Left ventricle myocardium inferior (tissue), 1 donor: ENCODE measurements around the gene OR5J2. TPM values are rescaled to one million over a fixed set of nuclear protein-coding genes. Genes with fewer than 3 reads are reported as not detected.
"Not testable (repeated sequence)": the region's sequence is repeated elsewhere in the genome, so short reads cannot be mapped to it uniquely, and the experiment has no call there.

Source experiments
- DNase-seq: peaks from one replicate; pipeline ENCODE4 v3.0.0-alpha.2; 2020
- H3K27ac ChIP-seq: fragments of 200-600 bp; replicated peaks from 2 replicates; pipeline ENCODE4 v1.8.0; 2021
- H3K27me3 ChIP-seq: fragments of 200-600 bp; 2 replicates; pipeline ENCODE4 v1.8.0; 2021; ENCODE audit warnings: low read depth
- H3K36me3 ChIP-seq: fragments of 200-600 bp; 2 replicates; pipeline ENCODE4 v1.8.0; 2021
- H3K4me1 ChIP-seq: fragments of 200-600 bp; 2 replicates; pipeline ENCODE4 v1.8.0; 2021
- H3K4me3 ChIP-seq: fragments of 200-600 bp; 2 replicates; pipeline ENCODE4 v1.8.0; 2021; ENCODE audit warnings: mild to moderate bottlenecking, moderate library complexity
- H3K9me3 ChIP-seq: fragments of 200-600 bp; replicated peaks from 2 replicates; pipeline ENCODE4 v1.8.0; 2021
- intact Hi-C: fragments of 100-400 bp; cut with micrococcal nuclease; formaldehyde crosslinking; loops from one replicate; pipeline ENCODE4 v1.11.0; 2022
- total RNA-seq: library from RNA; stranded (reverse); fragmentation: NEBNext Ultra II Directional; extraction: Animal tissue kit (Norgen Biotek cat#: 25700); gene quantifications from one replicate; pipeline ENCODE4 v1.2.1, GENCODE V29; 2021
- TF ChIP-seq, protein P1 (sequence below): fragments of 200-600 bp; IDR thresholded peaks from 2 replicates; pipeline ENCODE4 v1.8.0; 2021; ENCODE audit warnings: antibody characterized with exemption, mild to moderate bottlenecking, borderline replicate concordance
- donor health status: DM: no; HTN: yes; CAD: no; lungs with severe emphysema.

OR5J2 gene
- total RNA-seq, 1 donor from 2014 or later: not detected

DNA sequence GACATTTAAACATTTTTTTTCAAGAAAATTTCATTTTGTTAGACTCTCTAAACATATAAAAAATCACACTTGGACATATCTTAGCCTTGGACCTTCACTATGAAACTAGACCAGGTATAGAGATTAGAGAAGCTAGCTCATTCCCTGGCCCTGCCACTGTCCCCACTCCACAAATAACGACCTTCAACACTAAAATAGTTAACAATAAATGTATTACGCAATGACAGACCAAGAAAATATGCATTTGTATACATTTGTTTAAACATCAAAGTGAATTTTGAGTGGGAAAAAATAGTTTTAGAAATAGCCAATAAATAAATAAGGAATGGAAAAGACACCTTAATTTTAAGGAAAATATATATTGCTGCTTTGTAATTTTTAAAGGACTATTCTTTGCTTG, 20.9 kb downstream of the OR5J2 start:
- no peak overlapping the region for H3K27ac ChIP-seq
- H3K27me3 ChIP-seq: no peaks in the 10 kb centered on the region
- no peaks in the 10 kb centered on the region for H3K36me3 ChIP-seq
- TF ChIP-seq, protein P1, sequence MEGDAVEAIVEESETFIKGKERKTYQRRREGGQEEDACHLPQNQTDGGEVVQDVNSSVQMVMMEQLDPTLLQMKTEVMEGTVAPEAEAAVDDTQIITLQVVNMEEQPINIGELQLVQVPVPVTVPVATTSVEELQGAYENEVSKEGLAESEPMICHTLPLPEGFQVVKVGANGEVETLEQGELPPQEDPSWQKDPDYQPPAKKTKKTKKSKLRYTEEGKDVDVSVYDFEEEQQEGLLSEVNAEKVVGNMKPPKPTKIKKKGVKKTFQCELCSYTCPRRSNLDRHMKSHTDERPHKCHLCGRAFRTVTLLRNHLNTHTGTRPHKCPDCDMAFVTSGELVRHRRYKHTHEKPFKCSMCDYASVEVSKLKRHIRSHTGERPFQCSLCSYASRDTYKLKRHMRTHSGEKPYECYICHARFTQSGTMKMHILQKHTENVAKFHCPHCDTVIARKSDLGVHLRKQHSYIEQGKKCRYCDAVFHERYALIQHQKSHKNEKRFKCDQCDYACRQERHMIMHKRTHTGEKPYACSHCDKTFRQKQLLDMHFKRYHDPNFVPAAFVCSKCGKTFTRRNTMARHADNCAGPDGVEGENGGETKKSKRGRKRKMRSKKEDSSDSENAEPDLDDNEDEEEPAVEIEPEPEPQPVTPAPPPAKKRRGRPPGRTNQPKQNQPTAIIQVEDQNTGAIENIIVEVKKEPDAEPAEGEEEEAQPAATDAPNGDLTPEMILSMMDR: no peak
- no peak for DNase-seq
- intact Hi-C loops: no loop called here
- H3K9me3 ChIP-seq: peaks cover 22% of the 10 kb centered on the region
- no peaks in the 10 kb centered on the region for H3K4me1 ChIP-seq
- no peak overlapping the region for H3K4me3 ChIP-seq

DNA sequence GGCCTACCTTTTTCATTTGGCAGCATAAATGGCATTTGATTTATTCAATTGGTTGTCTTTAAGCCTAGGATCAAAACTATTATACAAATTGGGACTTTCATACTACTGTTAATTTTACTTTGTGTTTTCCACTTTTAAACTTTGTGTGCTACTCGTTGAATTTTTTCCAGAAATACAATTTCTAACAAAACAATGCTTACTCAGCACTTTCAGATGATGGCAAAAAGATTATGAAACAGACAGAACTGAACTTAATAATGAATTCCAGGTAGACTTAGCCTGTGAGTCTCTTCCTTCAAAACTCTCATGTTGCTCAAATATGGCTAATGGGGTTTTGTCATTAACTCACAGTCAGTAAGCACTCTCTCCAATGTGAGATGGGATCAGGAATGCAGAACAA, 31.4 kb downstream of the OR5J2 start:
- no peak overlapping the region for H3K4me3 ChIP-seq
- no peaks in the 10 kb centered on the region for H3K27me3 ChIP-seq
- no peak overlapping the region for H3K27ac ChIP-seq
- intact Hi-C loops: no loop called here
- H3K36me3 ChIP-seq: no peaks in the 10 kb centered on the region
- no peaks in the 10 kb centered on the region for H3K9me3 ChIP-seq
- DNase-seq: no peak
- TF ChIP-seq, protein P1: no peak
- H3K4me1 ChIP-seq: no peaks in the 10 kb centered on the region

DNA sequence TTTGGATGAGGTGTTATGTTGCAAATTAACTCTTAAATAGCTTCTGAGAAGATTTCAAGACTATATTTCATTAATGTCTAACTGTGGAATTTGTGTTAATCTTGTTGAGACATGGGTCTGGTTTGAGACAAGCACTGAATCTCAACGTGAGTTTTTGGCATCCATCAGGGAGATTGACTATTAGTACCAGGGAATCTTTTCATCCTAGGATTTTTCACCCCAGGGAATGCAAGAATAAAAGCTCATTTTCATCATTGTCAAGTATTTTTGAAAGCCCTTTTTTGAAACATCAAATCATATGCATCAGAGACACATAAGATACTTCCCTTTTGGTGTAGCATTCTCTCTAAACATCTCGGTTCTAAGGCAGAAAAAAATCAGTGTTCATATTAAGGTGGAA, 38.1 kb downstream of the OR5J2 start:
- intact Hi-C loops: no loop called here
- Histone ChIP-seq H3K27me3 (no peaks in the 10 kb centered on the region), H3K4me1 (no peaks in the 10 kb centered on the region), H3K36me3 (no peaks in the 10 kb centered on the region), H3K4me3 (no peak overlapping the region), H3K27ac (no peak overlapping the region), H3K9me3 (peaks cover 31% of the 10 kb centered on the region)
- TF ChIP-seq, protein P1: no peak
- DNase-seq: no peak

DNA sequence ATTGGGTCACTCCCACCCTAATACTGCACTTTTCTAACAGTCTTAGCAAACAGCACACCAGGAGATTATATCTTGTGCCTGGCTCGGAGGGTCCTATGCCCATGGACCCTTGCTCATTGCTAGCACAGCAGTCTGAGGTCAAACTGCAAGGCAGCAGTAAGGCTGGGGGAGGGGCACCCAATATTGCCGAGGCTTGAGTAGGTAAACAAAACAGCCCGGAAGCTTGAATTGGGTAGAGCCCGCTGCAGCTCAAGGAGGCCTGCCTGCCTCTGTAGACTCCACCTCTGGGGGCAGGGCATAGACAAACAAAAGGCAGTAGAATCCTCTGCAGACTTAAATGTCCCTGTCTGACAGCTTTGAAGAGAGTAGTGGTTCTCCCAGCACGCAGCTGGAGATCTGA, 43.3 kb downstream of the OR5J2 start:
- intact Hi-C loops, DNase-seq: not testable (repeated sequence)

More for the DNA sequence above, 43.3 kb downstream of the OR5J2 start:
- H3K36me3 ChIP-seq, H3K4me1 ChIP-seq, H3K27ac ChIP-seq, H3K4me3 ChIP-seq, H3K27me3 ChIP-seq: not testable (repeated sequence)
- H3K9me3 ChIP-seq: peaks cover 49% of the 10 kb centered on the region

Other genes starting within 250 kb of the OR5J2 start
- not detected for gene OR5I1, start 240.2 kb upstream of the OR5J2 start, total RNA-seq
- gene OR10AG1, start 206.7 kb upstream of the OR5J2 start, total RNA-seq: not detected
- gene OR5F1, start 182.0 kb upstream of the OR5J2 start, total RNA-seq: not detected
- not detected for gene OR5AS1, start 149.0 kb upstream of the OR5J2 start, total RNA-seq
- gene OR8I2, start 83.3 kb upstream of the OR5J2 start, total RNA-seq: not detected
- gene OR8H2, start 72.9 kb upstream of the OR5J2 start, total RNA-seq: not detected
- not detected for gene OR8H3, start 54.2 kb upstream of the OR5J2 start, total RNA-seq
- not detected for gene OR8J3, start 36.4 kb upstream of the OR5J2 start, total RNA-seq
- gene OR8K5, start 16.3 kb upstream of the OR5J2 start, total RNA-seq: not detected
- not detected for gene OR5T2, start 57.6 kb downstream of the OR5J2 start, total RNA-seq
- not detected for gene OR5T3, start 75.6 kb downstream of the OR5J2 start, total RNA-seq
- not detected for gene OR5T1, start 97.5 kb downstream of the OR5J2 start, total RNA-seq
- not detected for gene OR8H1, start 115.6 kb downstream of the OR5J2 start, total RNA-seq
- not detected for gene OR8K3, start 138.5 kb downstream of the OR5J2 start, total RNA-seq
- gene OR8K1, start 169.4 kb downstream of the OR5J2 start, total RNA-seq: not detected
- not detected for gene OR8J1, start 177.7 kb downstream of the OR5J2 start, total RNA-seq
- gene OR8U1, start 199.0 kb downstream of the OR5J2 start, total RNA-seq: not detected
- gene OR5AL1, start 236.1 kb downstream of the OR5J2 start, total RNA-seq: not detected